K562 (cell line): Measurements from ENCODE around the gene PHLDB3. TPM values are rescaled to one million over a fixed set of nuclear protein-coding genes. Genes with fewer than 3 reads are reported as not detected.

Experiments
- ATAC-seq: fragments of 200-7000 bp; cut with Tn5 transposase; 3 replicates; pipeline ENCODE4 v1.9.1; 2020; ENCODE audit warnings: moderate library complexity
- BruUV-seq: library from RNA; stranded (reverse); fragments of 400-500 nt; replicated peaks from 2 replicates; lab custom pipeline; 2021; lab: Mats Ljungman, UMichigan
- CTCF ChIA-PET: fragments of 300-600 bp; formaldehyde crosslinking; extraction: SDS; loops from one replicate; lab custom pipeline; 2021; ENCODE audit warnings: low intra/inter-chr PET ratio; lab: Yijun Ruan, JAX
- POLR2A ChIA-PET: fragments of 300-600, 350-650 bp; sonication (Branson Sonifier 250); formaldehyde crosslinking; extraction: SDS; loops from one replicate; lab custom pipeline; 2021; ENCODE audit warnings: antibody characterized with exemption, inconsistent platforms; lab: Yijun Ruan, JAX
- DNase-seq, 4 experiments: peaks; one replicate each; pipeline versions ENCODE4 v3.0.0 to v3.0.0-alpha.2; 2011 to 2018; ENCODE audit warnings: low spot score in 3 of 4, mixed read lengths in 3 of 4; ENCODE audit errors: extremely low read depth in 1 of 4
- FAIRE-seq: peaks from 2 replicates; lab custom pipeline; 2011; peaks lifted over from hg19 to GRCh38; lab: Jason Lieb, UNC
- H2AFZ ChIP-seq: 2 replicates; pipeline ENCODE4 v1.6.0; 2011; ENCODE audit warnings: low read depth, low read length, control low read depth, inconsistent platforms
- H3K27ac ChIP-seq: fragments of 200-600 bp; 3 replicates; pipeline ENCODE4 v1.8.0; 2011; ENCODE audit warnings: low read depth, mild to moderate bottlenecking, control low read depth, inconsistent platforms, low read length, moderate library complexity, mixed read lengths; ENCODE audit errors: extremely low read depth
- H3K27me3 ChIP-seq, 2 experiments: fragments of 300-600 bp in 1 of 2; 2 replicates in 1 of 2; 3 replicates in 1 of 2; pipeline versions ENCODE4 v1.6.0 to v1.8.0; 2011; ENCODE audit warnings: inconsistent platforms in 2 of 2, low read length in 2 of 2, mild to moderate bottlenecking in 1 of 2, mixed read lengths in 1 of 2, moderate library complexity in 1 of 2; ENCODE audit not compliant: control insufficient read depth in 2 of 2, insufficient read depth in 2 of 2
- H3K36me3 ChIP-seq: fragments of 300-600 bp; 3 replicates; pipeline ENCODE4 v1.8.0; 2011; ENCODE audit warnings: mild to moderate bottlenecking, low read length, inconsistent platforms; ENCODE audit not compliant: control insufficient read depth, insufficient read depth
- H3K4me1 ChIP-seq, 2 experiments: fragments of 200-600 bp in 1 of 2; replicated peaks in 1 of 2; 2 replicates in 1 of 2; 3 replicates in 1 of 2; pipeline versions ENCODE4 v1.5.1 to v1.8.0; 2011; ENCODE audit warnings: inconsistent platforms in 2 of 2, low read length in 2 of 2, mild to moderate bottlenecking in 1 of 2, mixed read lengths in 1 of 2, moderate library complexity in 1 of 2; ENCODE audit not compliant: control insufficient read depth in 2 of 2, insufficient read depth in 2 of 2
- H3K4me2 ChIP-seq: 2 replicates; pipeline ENCODE4 v1.6.1; 2011; ENCODE audit warnings: low read length, control low read depth, inconsistent platforms, mixed read lengths; ENCODE audit not compliant: insufficient read depth
- H3K4me3 ChIP-seq: fragments of 200-600 bp; sonication (generic), shearing (Covaris generic); 2 replicates; pipeline ENCODE4 v1.5.1; 2016; ENCODE audit warnings: control low read depth, inconsistent platforms
- H3K79me2 ChIP-seq: fragments of 200-600 bp; 3 replicates; pipeline ENCODE4 v1.8.0; 2011; ENCODE audit warnings: low read length, inconsistent platforms; ENCODE audit not compliant: control insufficient read depth, insufficient read depth
- H3K9ac ChIP-seq, 2 experiments: 2 replicates each; pipeline versions ENCODE4 v1.6.0 to v1.6.1; 2011; ENCODE audit warnings: low read depth in 2 of 2, low read length in 2 of 2, control low read depth in 1 of 2, inconsistent platforms in 1 of 2, mild to moderate bottlenecking in 1 of 2, mixed read lengths in 1 of 2; ENCODE audit not compliant: insufficient read depth in 1 of 2
- H3K9me1 ChIP-seq: one replicate; pipeline ENCODE4 v1.6.0; 2011; ENCODE audit warnings: inconsistent platforms, mild to moderate bottlenecking, low read length, moderate library complexity; ENCODE audit not compliant: control insufficient read depth, insufficient read depth
- H3K9me3 ChIP-seq: replicated peaks from 2 replicates; pipeline ENCODE4 v1.5.1; 2011; ENCODE audit warnings: low read depth, low read length, inconsistent platforms; ENCODE audit not compliant: control insufficient read depth, insufficient read depth
- H4K20me1 ChIP-seq: replicated peaks from 2 replicates; pipeline ENCODE4 v1.6.1; 2011; ENCODE audit warnings: low read length, inconsistent platforms, mixed read lengths; ENCODE audit not compliant: control insufficient read depth, insufficient read depth
- CBX8 ChIP-seq: fragments of 200-600 bp; sonication (generic); IDR thresholded peaks from 2 replicates; pipeline ENCODE4 v1.6.1; 2012; ENCODE audit warnings: borderline replicate concordance, mixed run types, low read depth, mild to moderate bottlenecking, moderate library complexity, mixed read lengths, low read length, control low read depth, inconsistent platforms; ENCODE audit not compliant: poor library complexity, severe bottlenecking; ENCODE audit errors: extremely low read depth
- FOXA3 ChIP-seq, 2 experiments: fragments of 450-650 bp in 1 of 2; sonication (generic) in 1 of 2; formaldehyde crosslinking; IDR thresholded peaks in 1 of 2; conservative IDR thresholded peaks in 1 of 2; 2 replicates each; pipeline versions ENCODE4 v1.4.0 to v1.8.0; 2020 to 2022; ENCODE audit warnings: mild to moderate bottlenecking in 2 of 2, missing genetic modification reagents in 1 of 2
- SRSF9 ChIP-seq: fragments of 200-400 bp; formaldehyde crosslinking; IDR thresholded peaks from 2 replicates; pipeline ENCODE4 v1.6.1; 2017; ENCODE audit warnings: low read depth, low read length, borderline replicate concordance
- THAP12 ChIP-seq: fragments of 250-450 bp; sonication (Bioruptor Pico); IDR thresholded peaks from 2 replicates; pipeline ENCODE4 v1.9.0; 2021; ENCODE audit warnings: mild to moderate bottlenecking, inconsistent platforms
- ZNF584 ChIP-seq: fragments of 200-800 bp; sonication (Bioruptor generic); IDR thresholded peaks from 2 replicates; pipeline ENCODE4 v1.6.1; 2016; ENCODE audit warnings: low read depth, mild to moderate bottlenecking, missing genetic modification characterization, missing compliant biosample characterization
- ZNF766 ChIP-seq: fragments of 200-800 bp; sonication (Bioruptor generic); conservative IDR thresholded peaks from 2 replicates; pipeline ENCODE4 v1.6.1; 2016; ENCODE audit warnings: missing genetic modification characterization, missing compliant biosample characterization
- WGBS: fragments of 100-300 bp; shearing (Covaris generic); methylation state at CpG from one replicate; pipeline ENCODE4 v1.1.6; 2016; ENCODE audit warnings: low coverage, mixed read lengths; ENCODE audit not compliant: insufficient coverage; ENCODE audit errors: missing lambda C conversion rate; 5-methylcytosine and 5-hydroxymethylcytosine counted together
- in situ Hi-C: fragments of 300-500 bp; cut with MboI; formaldehyde crosslinking; loops from 4 replicates; pipeline ENCODE4 v1.15.0; 2018; ENCODE audit warnings: inconsistent platforms, mixed read lengths
- intact Hi-C: fragments of 100-400 bp; cut with micrococcal nuclease; formaldehyde crosslinking; loops from 2 replicates; pipeline ENCODE4 v1.14.2; 2022
- polyA plus RNA-seq, 8 experiments: library from polyadenylated mRNA; depleted of rRNA in 4 of 8; stranded (reverse) in 5 of 8; unstranded in 3 of 8; fragments of >200 nt; fragmentation: Nextera tagmentation in 2 of 8; fragmentation: Illumina TruSeq in 1 of 8; extraction: Ambion mirVana in 2 of 8; extraction: Trizol in 1 of 8; gene quantifications; 2 replicates each; pipeline versions ENCODE4 v1.2.1 to v1.2.3, GENCODE V29; 2011 to 2014; ENCODE audit warnings: inconsistent platforms in 1 of 8, missing spikeins in 1 of 8
- total RNA-seq, 7 experiments: library from RNA; depleted of rRNA in 6 of 7; stranded (reverse); fragments of >200 nt in 6 of 7; fragmentation: Illumina TruSeq in 2 of 7; extraction: Trizol in 2 of 7; gene quantifications; 2 replicates each; pipeline versions ENCODE4 v1.2.1 to v1.2.3, GENCODE V29; 2011 to 2021; ENCODE audit warnings: low replicate concordance in 1 of 7

PHLDB3 gene
- total and polyA plus RNA-seq, 9 of the 15 experiments (the other 6 are each of a cell fraction or from before 2014, with no cell fraction given): 0.04 to 23.5 (median 3.9) TPM

- ChIA-PET CTCF (no interaction called here), POLR2A (interaction anchor here (0.9 to 1.2 kb wide), 2 partner anchors 8 to 20 kb away, joined by 3 to 5 read pairs; no protein-coding TSS in a partner anchor)
- FAIRE-seq (no peak), ATAC-seq (no peak), DNase-seq (no peak)
- no peaks in the 10 kb centered on the region for H3K27me3 ChIP-seq
- H3K9me3 ChIP-seq: no peaks in the 10 kb centered on the region
- no peak overlapping the region for H3K4me2 ChIP-seq
- no peak overlapping the region for H2AFZ ChIP-seq
- no peak overlapping the region for H3K4me3 ChIP-seq
- BruUV-seq: no TSS peak
- H3K9ac ChIP-seq: no peak overlapping the region
- in situ Hi-C loops: no loop called here
- no peaks in the 10 kb centered on the region for H3K36me3 ChIP-seq
- H3K9me1 ChIP-seq: no peaks in the 10 kb centered on the region
- TF ChIP-seq ZNF766 (no peak), ZNF584 (CRISPR knock-in tag) (no peak), SRSF9 (no peak), FOXA3 (CRISPR knock-in tag; conservative IDR thresholded peaks at IDR 0.05 in 1 of 2, IDR thresholded peaks at IDR 0.05 in 1 of 2) (no peak), CBX8 (no peak), THAP12 (CRISPR knock-in tag) (no peak)
- 45% methylated on average over 6 of the region's 6 CpGs for WGBS
- 0 out of 5 replicates have a peak, but pooled peaks cover 0 to 3% of the 10 kb centered on the region in 2 experiments for H3K4me1 ChIP-seq
- intact Hi-C loops: no loop called here
- H4K20me1 ChIP-seq: no peaks in the 10 kb centered on the region
- no peaks in the 10 kb centered on the region for H3K79me2 ChIP-seq
- no peak overlapping the region for H3K27ac ChIP-seq
Measured at GRCh38 chr19:43483281-43483680, 21.3 kb downstream of the PHLDB3 start.
